ENCODE measurements around the gene DAD1. TPM values are rescaled to one million over a fixed set of nuclear protein-coding genes. Genes with fewer than 3 reads are reported as not detected.
A peak's percentile ranks its signal among the peaks of the same experiment; 100 is the strongest.

DAD1 gene
- total RNA-seq, 5 donors from 2014 or later (not counting 1 experiment from before 2014, with no cell fraction given): 80.9 to 127 (median 113) TPM

GRCh38 chr14:22601996-22602395 lies 13.0 kb upstream of the DAD1 start:
- peaks cover 3 to 17% of the 10 kb centered on the region in 2 experiments for H3K4me1 ChIP-seq (ENCODE audit: control insufficient read depth in 1 of 2, extremely low read depth in 1 of 2, insufficient read depth in 2 of 2, low read length in 2 of 2)
- 80% methylated on average over 5 of the region's 5 CpGs for WGBS (ENCODE audit: insufficient coverage)
- POLR2A ChIA-PET: interaction anchor here in 1 of 2 donors (1.0 kb wide), 1 partner anchor 9 kb away, joined by 3 read pairs; no protein-coding TSS in a partner anchor
- peaks cover 32 to 38% (median 37%) of the 10 kb centered on the region in 3 donors for H3K4me1 Mint-ChIP-seq
- H3K36me3 Mint-ChIP-seq: peaks cover 54% of the 10 kb centered on the region
- DNase-seq (no peak), ATAC-seq (replicated peaks in 1 of 4) (no peak)
- H3K4me3 Mint-ChIP-seq: no peak overlapping the region
- peaks cover 8 to 48% of the 10 kb centered on the region in 2 donors for H3K36me3 ChIP-seq (ENCODE audit: control insufficient read depth in 2 of 2, extremely low read depth in 1 of 2, insufficient read depth in 1 of 2, low read length in 1 of 2)
- no peaks in the 10 kb centered on the region for H3K9me3 ChIP-seq
- no peak overlapping the region for H3K27ac Mint-ChIP-seq
- CTCF ChIA-PET: interaction anchor here (0.8 to 1.2 kb wide), 3 partner anchors 12 to 45 kb away, joined by 3 to 4 read pairs (median 3); partner anchors contain the start of gene DAD1 (in 2 of the 2)
- no peak overlapping the region for H3K27ac ChIP-seq (ENCODE audit: low read length)
- H3K27me3 Mint-ChIP-seq: no peaks in the 10 kb centered on the region
- no peak overlapping the region for H3K4me3 ChIP-seq (ENCODE audit: control insufficient read depth in 1 of 2, extremely low read depth in 1 of 2, low read length in 1 of 2)
- peaks cover 0 to 4% of the 10 kb centered on the region in 2 experiments for H3K27me3 ChIP-seq (replicated peaks in 1 of 2; ENCODE audit: control insufficient read depth in 2 of 2, extremely low read depth in 1 of 2, insufficient read depth in 2 of 2, low read length in 1 of 2)
- H3K9me3 Mint-ChIP-seq: no peaks in the 10 kb centered on the region

GRCh38 chr14:22601456-22601855 lies 12.4 kb upstream of the DAD1 start:
- H3K27me3 ChIP-seq (replicated peaks in 1 of 2; ENCODE audit: control insufficient read depth in 2 of 2, extremely low read depth in 1 of 2, insufficient read depth in 2 of 2, low read length in 1 of 2): peaks cover 0 to 5% of the 10 kb centered on the region in 2 experiments
- H3K27ac ChIP-seq (ENCODE audit: low read length): no peak overlapping the region
- H3K4me3 ChIP-seq (ENCODE audit: control insufficient read depth in 1 of 2, extremely low read depth in 1 of 2, low read length in 1 of 2): no peak overlapping the region
- H3K4me3 Mint-ChIP-seq: no peak overlapping the region
- 100% methylated on average over 1 of the region's 2 CpGs for WGBS (ENCODE audit: insufficient coverage)
- peaks cover 32 to 38% (median 37%) of the 10 kb centered on the region in 3 donors for H3K4me1 Mint-ChIP-seq
- ATAC-seq (replicated peaks in 1 of 4): no peak
- peaks cover 51% of the 10 kb centered on the region for H3K36me3 Mint-ChIP-seq
- H3K27me3 Mint-ChIP-seq: no peaks in the 10 kb centered on the region
- DNase-seq: no peak
- peaks cover 3 to 17% of the 10 kb centered on the region in 2 experiments for H3K4me1 ChIP-seq (ENCODE audit: control insufficient read depth in 1 of 2, extremely low read depth in 1 of 2, insufficient read depth in 2 of 2, low read length in 2 of 2)
- no peaks in the 10 kb centered on the region for H3K9me3 ChIP-seq
- H3K9me3 Mint-ChIP-seq: no peaks in the 10 kb centered on the region
- H3K27ac Mint-ChIP-seq: no peak overlapping the region
- CTCF ChIA-PET: interaction anchor here (0.8 to 1.5 kb wide), 4 partner anchors 12 to 45 kb away, joined by 3 to 11 read pairs (median 4); partner anchors contain the start of gene DAD1 (in 2 of the 2)
- H3K36me3 ChIP-seq (ENCODE audit: control insufficient read depth in 2 of 2, extremely low read depth in 1 of 2, insufficient read depth in 1 of 2, low read length in 1 of 2): peaks cover 8 to 44% of the 10 kb centered on the region in 2 donors
- POLR2A ChIA-PET: interaction anchor here in 1 of 2 donors (0.6 to 4.9 kb wide), 2 partner anchors 13 to 287 kb away, joined by 10 to 39 read pairs; partner anchors contain the start of gene DAD1

GRCh38 chr14:22600027-22600426 lies 11.0 kb upstream of the DAD1 start:
- no peaks in the 10 kb centered on the region for H3K9me3 ChIP-seq
- H3K4me1 ChIP-seq (ENCODE audit: control insufficient read depth in 1 of 2, extremely low read depth in 1 of 2, insufficient read depth in 2 of 2, low read length in 2 of 2): peaks cover 3 to 17% of the 10 kb centered on the region in 2 experiments
- H3K36me3 ChIP-seq (ENCODE audit: control insufficient read depth in 2 of 2, extremely low read depth in 1 of 2, insufficient read depth in 1 of 2, low read length in 1 of 2): peaks cover 8 to 31% of the 10 kb centered on the region in 2 donors
- H3K27ac ChIP-seq (ENCODE audit: low read length): no peak overlapping the region
- Mint-ChIP-seq H3K27ac (no peak overlapping the region), H3K4me1 (peaks cover 32 to 38% (median 37%) of the 10 kb centered on the region in 3 donors), H3K9me3 (no peaks in the 10 kb centered on the region), H3K36me3 (peaks cover 37% of the 10 kb centered on the region), H3K4me3 (peak overlapping the region in 2 of 3 donors; percentile 96 to 99), H3K27me3 (peaks cover 0 to 1% of the 10 kb centered on the region in 2 donors)
- no peak for DNase-seq
- CTCF ChIA-PET: interaction anchor here (0.5 to 2.0 kb wide), 4 partner anchors 10 to 733 kb away, joined by 3 to 11 read pairs (median 6); partner anchors contain the start of gene OXA1L (in 1 of the 2)
- ATAC-seq (replicated peaks in 1 of 4): no peak
- H3K4me3 ChIP-seq (ENCODE audit: control insufficient read depth in 1 of 2, extremely low read depth in 1 of 2, low read length in 1 of 2): no peak overlapping the region
- peaks cover 0 to 5% of the 10 kb centered on the region in 2 experiments for H3K27me3 ChIP-seq (replicated peaks in 1 of 2; ENCODE audit: control insufficient read depth in 2 of 2, extremely low read depth in 1 of 2, insufficient read depth in 2 of 2, low read length in 1 of 2)
- POLR2A ChIA-PET: interaction anchor here (0.5 to 4.9 kb wide), 3 partner anchors 11 to 29 kb away, joined by 3 to 39 read pairs (median 4); partner anchors contain the start of gene DAD1 (in 1 of the 2)

GRCh38 chr14:22599349-22599748 lies 10.3 kb upstream of the DAD1 start:
- H3K4me3 ChIP-seq (ENCODE audit: control insufficient read depth in 1 of 2, extremely low read depth in 1 of 2, low read length in 1 of 2): no peak overlapping the region

GRCh38 chr14:22598896-22599244 lies 9.8 kb upstream of the DAD1 start:
- peaks cover 26% of the 10 kb centered on the region for H3K36me3 Mint-ChIP-seq
- DNase-seq: peak in 12 of 35 experiments; percentile 4 to 57 (median 14)
- H3K4me1 ChIP-seq (ENCODE audit: control insufficient read depth in 1 of 2, extremely low read depth in 1 of 2, insufficient read depth in 2 of 2, low read length in 2 of 2): peaks cover 3 to 17% of the 10 kb centered on the region in 2 experiments
- H3K4me1 Mint-ChIP-seq: peaks cover 32 to 38% (median 37%) of the 10 kb centered on the region in 3 donors
- peak overlapping the region; percentile 96 to 99 (median 97) for H3K4me3 Mint-ChIP-seq
- 0% methylated on average over 1 of the region's 5 CpGs for WGBS (ENCODE audit: insufficient coverage)
- H3K27ac Mint-ChIP-seq: peak overlapping the region; percentile 80 to 93
- no peaks in the 10 kb centered on the region for H3K9me3 Mint-ChIP-seq
- H3K27ac ChIP-seq (ENCODE audit: low read length): no peak overlapping the region
- peaks cover 0 to 5% of the 10 kb centered on the region in 2 experiments for H3K27me3 ChIP-seq (replicated peaks in 1 of 2; ENCODE audit: control insufficient read depth in 2 of 2, extremely low read depth in 1 of 2, insufficient read depth in 2 of 2, low read length in 1 of 2)
- H3K36me3 ChIP-seq (ENCODE audit: control insufficient read depth in 2 of 2, extremely low read depth in 1 of 2, insufficient read depth in 1 of 2, low read length in 1 of 2): peaks cover 8 to 23% of the 10 kb centered on the region in 2 donors
- H3K4me3 ChIP-seq (ENCODE audit: control insufficient read depth in 1 of 2, extremely low read depth in 1 of 2, low read length in 1 of 2): peak overlapping the region; percentile 72 to 85
- ChIA-PET CTCF (interaction anchor here (0.7 to 3.1 kb wide), 10 partner anchors 10 to 224 kb away, joined by 3 to 27 read pairs (median 4); partner anchors contain the start of genes DAD1 (in 1 of the 2) and OXA1L (in 1 of the 2)), POLR2A (interaction anchor here (0.6 to 4.9 kb wide), 4 partner anchors 10 to 722 kb away, joined by 3 to 39 read pairs (median 4); partner anchors contain the start of genes DAD1 (in 1 of the 2) and PABPN1 (in 1 of the 2))
- H3K9me3 ChIP-seq: no peaks in the 10 kb centered on the region
- H3K27me3 Mint-ChIP-seq: peaks cover 0 to 3% of the 10 kb centered on the region in 2 donors
- ATAC-seq (replicated peaks in 1 of 4): peak; percentile 57 to 68 (median 61)

More at GRCh38 chr14:22599349-22599748, 10.3 kb upstream of the DAD1 start:
- POLR2A ChIA-PET: interaction anchor here (0.5 to 4.9 kb wide), 5 partner anchors 11 to 722 kb away, joined by 3 to 39 read pairs (median 3); partner anchors contain the start of genes DAD1 (in 1 of the 2) and PABPN1 (in 1 of the 2)
- H3K4me1 ChIP-seq (ENCODE audit: control insufficient read depth in 1 of 2, extremely low read depth in 1 of 2, insufficient read depth in 2 of 2, low read length in 2 of 2): peaks cover 3 to 17% of the 10 kb centered on the region in 2 experiments
- Mint-ChIP-seq H3K27me3 (peaks cover 0 to 3% of the 10 kb centered on the region in 2 donors), H3K36me3 (peaks cover 31% of the 10 kb centered on the region), H3K4me1 (peaks cover 32 to 38% (median 37%) of the 10 kb centered on the region in 3 donors), H3K27ac (peak overlapping the region in 1 of 2 donors; percentile 93), H3K9me3 (no peaks in the 10 kb centered on the region), H3K4me3 (peak overlapping the region; percentile 96 to 99 (median 97))
- H3K27ac ChIP-seq (ENCODE audit: low read length): no peak overlapping the region
- peaks cover 8 to 25% of the 10 kb centered on the region in 2 donors for H3K36me3 ChIP-seq (ENCODE audit: control insufficient read depth in 2 of 2, extremely low read depth in 1 of 2, insufficient read depth in 1 of 2, low read length in 1 of 2)
- ATAC-seq (replicated peaks in 1 of 4) (no peak), DNase-seq (no peak)
- WGBS (ENCODE audit: insufficient coverage): 100% methylated on average over 1 of the region's 3 CpGs
- CTCF ChIA-PET: interaction anchor here (0.5 to 3.1 kb wide), 10 partner anchors 10 to 223 kb away, joined by 3 to 27 read pairs (median 4); partner anchors contain the start of genes DAD1 (in 1 of the 2) and OXA1L (in 1 of the 2)
- H3K27me3 ChIP-seq (replicated peaks in 1 of 2; ENCODE audit: control insufficient read depth in 2 of 2, extremely low read depth in 1 of 2, insufficient read depth in 2 of 2, low read length in 1 of 2): peaks cover 0 to 5% of the 10 kb centered on the region in 2 experiments
- H3K9me3 ChIP-seq: no peaks in the 10 kb centered on the region

All from T-cell (primary cell).